ENCODE measurements around the gene LNX1. TPM values are rescaled to one million over a fixed set of nuclear protein-coding genes. Genes with fewer than 3 reads are reported as not detected.

The LNX1 gene
- total RNA-seq, 4 donors from 2014 or later = 5.8 to 14.7 (median 8.4) TPM

- WGBS = 58% methylated on average over 5 of the region's 5 CpGs
- Histone ChIP-seq H3K9me3 (no peaks in the 10 kb centered on the region), H3K4me3 (no peak overlapping the region), H3K4me1 (peaks cover 0 to 15% (median 4%) of the 10 kb centered on the region in 4 donors), H3K27ac (replicated peaks in 1 of 4) (no peak overlapping the region), H3K27me3 (peaks cover 0 to 4% (median 0%) of the 10 kb centered on the region in 4 donors), H3K36me3 (no peaks in the 10 kb centered on the region)
- DNase-seq (ENCODE audit: extremely low spot score) = peak; percentile 14
- no peak for TF ChIP-seq POLR2A (IDR thresholded peaks at IDR 0.05; ENCODE audit: low read depth)
- TF ChIP-seq POLR2AphosphoS5 (IDR thresholded peaks at IDR 0.05) = no peak
- TF ChIP-seq EP300 (IDR thresholded peaks at IDR 0.05) = no peak
- no peak for TF ChIP-seq CTCF (IDR thresholded peaks at IDR 0.05)
- intact Hi-C loops (cut with DNase I) = no loop called here
Observed at GRCh38 chr4:53635697-53636483, 44.6 kb upstream of the LNX1 start.

- no peak for TF ChIP-seq POLR2A (IDR thresholded peaks at IDR 0.05; ENCODE audit: low read depth)
- TF ChIP-seq POLR2AphosphoS5 (IDR thresholded peaks at IDR 0.05) = peak in 1 of 2 donors; percentile 11
- H3K9me3 ChIP-seq = no peaks in the 10 kb centered on the region
- DNase-seq (ENCODE audit: extremely low spot score) = peak; percentile 92
- 29% methylated on average over 4 of the region's 4 CpGs for WGBS
- H3K4me1 ChIP-seq = peaks cover 0 to 13% (median 2%) of the 10 kb centered on the region in 4 donors
- no peaks in the 10 kb centered on the region for H3K36me3 ChIP-seq
- no peak overlapping the region for H3K4me3 ChIP-seq
- intact Hi-C loops (cut with DNase I) = no loop called here
- H3K27me3 ChIP-seq = peaks cover 0 to 4% (median 0%) of the 10 kb centered on the region in 4 donors
- H3K27ac ChIP-seq (replicated peaks in 1 of 4) = no peak overlapping the region
Observed at GRCh38 chr4:53633608-53634007, 42.3 kb upstream of the LNX1 start.

- intact Hi-C loops (cut with DNase I) = no loop called here
- Histone ChIP-seq H3K4me3 (no peak overlapping the region), H3K9me3 (no peaks in the 10 kb centered on the region), H3K27ac (replicated peaks in 1 of 4) (no peak overlapping the region), H3K36me3 (no peaks in the 10 kb centered on the region), H3K27me3 (peaks cover 0 to 4% (median 0%) of the 10 kb centered on the region in 4 donors), H3K4me1 (peaks cover 0 to 8% (median 0%) of the 10 kb centered on the region in 4 donors)
- WGBS = 83% methylated on average over 1 of the region's 1 CpG
- no peak for DNase-seq (ENCODE audit: extremely low spot score)
- TF ChIP-seq CTCF (IDR thresholded peaks at IDR 0.05) = no peak
- TF ChIP-seq EP300 (IDR thresholded peaks at IDR 0.05) = no peak
- no peak for TF ChIP-seq POLR2A (IDR thresholded peaks at IDR 0.05; ENCODE audit: low read depth)
- no peak for TF ChIP-seq POLR2AphosphoS5 (IDR thresholded peaks at IDR 0.05)
Observed at GRCh38 chr4:53629296-53629695, 38.0 kb upstream of the LNX1 start.

- WGBS = 66% methylated on average over 1 of the region's 1 CpG
- intact Hi-C loops (cut with DNase I) = no loop called here
- no peak for DNase-seq (ENCODE audit: extremely low spot score)
Observed at GRCh38 chr4:53626491-53626890, 35.2 kb upstream of the LNX1 start.

More at GRCh38 chr4:53626491-53626890, 35.2 kb upstream of the LNX1 start:
- Histone ChIP-seq H3K36me3 (no peaks in the 10 kb centered on the region), H3K4me3 (no peak overlapping the region), H3K27me3 (no peaks in the 10 kb centered on the region), H3K27ac (replicated peaks in 1 of 4) (no peak overlapping the region), H3K9me3 (no peaks in the 10 kb centered on the region), H3K4me1 (no peaks in the 10 kb centered on the region)
- no peak for TF ChIP-seq EP300 (IDR thresholded peaks at IDR 0.05)
- TF ChIP-seq POLR2A (IDR thresholded peaks at IDR 0.05; ENCODE audit: low read depth) = no peak
- no peak for TF ChIP-seq POLR2AphosphoS5 (IDR thresholded peaks at IDR 0.05)
- no peak for TF ChIP-seq CTCF (IDR thresholded peaks at IDR 0.05)

Measured in esophagus muscularis mucosa (tissue), 4 donors.